Right kidney (tissue), 1 donor: ENCODE data around the gene SETD3.
"Not testable (repeated sequence)": the region's sequence is repeated elsewhere in the genome, so short reads cannot be mapped to it uniquely, and the experiment has no call there.

ENCODE experiments used
- DNase-seq: peaks from one replicate; pipeline ENCODE4 v3.0.0-alpha.2; 2016

The SETD3 gene

DNA sequence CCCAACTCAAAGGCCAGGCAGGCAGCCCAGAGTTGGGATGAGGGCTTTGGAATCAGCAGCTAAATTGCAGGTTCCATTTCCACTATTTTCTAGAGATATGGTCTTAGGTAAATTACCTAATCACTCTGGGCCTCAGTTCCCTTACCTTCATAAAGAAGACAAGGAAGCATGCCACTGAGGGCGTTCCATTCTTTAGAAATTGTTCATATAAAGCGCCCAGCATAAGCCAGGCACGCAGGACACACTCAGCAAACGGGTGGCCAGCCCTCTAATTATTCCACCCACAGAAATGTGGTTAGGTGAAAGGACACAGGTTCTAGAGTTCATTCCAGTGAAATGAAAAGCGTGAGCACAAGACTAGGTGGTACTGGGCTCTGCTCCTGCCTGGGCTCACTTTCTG is 120.8 kb downstream of the SETD3 start:
- no peak for DNase-seq

DNA sequence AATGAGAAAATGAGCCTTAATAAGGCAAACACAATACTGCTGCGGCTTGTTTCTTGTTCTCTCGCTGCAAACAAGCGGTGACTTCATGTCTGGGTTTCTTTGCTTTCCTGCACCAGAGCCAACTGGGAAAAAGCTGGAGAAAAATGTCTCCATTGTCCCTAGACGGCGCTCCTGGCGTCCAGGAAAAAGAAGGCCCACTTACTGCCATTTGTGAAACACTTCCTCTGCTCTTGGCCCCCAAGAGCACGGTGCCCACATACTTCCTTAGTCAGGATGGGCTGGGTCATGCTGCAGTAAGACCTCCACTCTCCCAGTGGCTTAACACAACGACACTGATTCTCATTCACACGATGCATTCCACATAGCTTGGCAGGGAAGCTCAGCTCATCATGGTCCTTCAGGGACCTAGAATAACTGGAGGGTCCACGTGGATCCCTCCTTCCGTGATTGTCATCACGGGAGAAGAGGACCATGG is 122.7 kb downstream of the SETD3 start:
- DNase-seq = no peak

DNA sequence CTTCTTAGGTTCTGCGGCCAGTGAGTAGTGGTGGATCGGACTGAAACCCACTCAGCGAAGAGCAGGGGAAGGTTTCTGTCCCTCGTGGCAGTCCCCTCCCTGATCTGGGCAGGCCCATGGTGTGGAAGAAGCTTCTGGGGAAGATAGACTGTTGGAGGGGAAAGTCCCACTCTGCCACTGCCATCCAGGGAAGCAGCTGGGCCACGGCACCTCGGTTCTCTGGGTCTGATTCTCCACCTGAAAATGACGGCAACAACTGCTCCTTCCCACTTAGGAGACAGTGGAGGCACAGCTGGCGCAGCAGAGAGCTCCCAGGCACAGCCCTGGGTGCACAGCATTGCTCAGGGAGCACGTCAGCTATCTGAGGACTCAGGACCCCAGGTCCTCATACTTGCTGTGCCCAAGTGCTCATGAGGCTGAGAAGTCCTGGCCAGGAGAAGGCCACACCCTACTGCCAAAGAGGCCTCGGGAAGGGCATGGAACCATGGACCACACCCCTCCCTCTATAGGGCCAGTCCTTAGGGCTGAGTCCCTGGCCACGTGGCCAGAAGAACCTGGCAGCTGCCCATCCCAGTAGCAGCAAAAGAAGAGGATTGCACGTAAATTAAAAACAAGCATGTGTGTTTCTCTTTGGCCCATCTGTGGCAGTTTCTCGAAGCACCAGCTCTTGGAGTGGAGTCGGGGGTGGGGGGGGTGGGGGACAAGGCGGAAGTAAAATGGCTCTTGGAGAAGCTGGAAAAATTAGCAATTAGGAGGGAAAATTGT is 123.3 kb downstream of the SETD3 start:
- DNase-seq = no peak

DNA sequence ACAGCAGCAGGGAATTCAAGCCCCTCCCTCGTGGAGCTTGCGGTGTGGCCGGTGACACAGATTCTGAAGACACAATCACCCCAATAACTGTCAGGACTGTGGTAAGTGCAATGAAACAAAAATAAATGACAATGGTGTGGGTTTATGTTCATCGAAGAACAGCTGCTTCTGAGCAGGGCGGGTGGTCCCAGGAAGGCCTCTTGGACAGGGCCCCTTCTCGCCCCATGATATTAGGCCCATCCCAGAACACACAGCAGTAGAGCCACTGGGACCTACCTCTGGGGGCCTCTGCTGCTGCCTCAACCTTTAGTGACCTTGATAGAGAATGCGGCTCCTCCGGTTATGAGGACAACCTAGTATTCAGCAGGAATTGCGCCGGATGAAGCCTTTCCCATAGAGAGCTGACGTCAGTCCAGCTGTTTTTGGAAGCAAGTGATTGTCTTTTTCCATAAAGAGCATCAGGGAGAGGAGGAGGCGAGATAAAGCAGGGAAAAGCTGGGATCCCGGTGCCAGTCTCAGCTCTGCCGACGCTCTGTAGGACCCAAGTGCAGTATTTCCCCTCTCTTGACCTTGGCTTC is 124.5 kb downstream of the SETD3 start:
- DNase-seq = no peak

DNA sequence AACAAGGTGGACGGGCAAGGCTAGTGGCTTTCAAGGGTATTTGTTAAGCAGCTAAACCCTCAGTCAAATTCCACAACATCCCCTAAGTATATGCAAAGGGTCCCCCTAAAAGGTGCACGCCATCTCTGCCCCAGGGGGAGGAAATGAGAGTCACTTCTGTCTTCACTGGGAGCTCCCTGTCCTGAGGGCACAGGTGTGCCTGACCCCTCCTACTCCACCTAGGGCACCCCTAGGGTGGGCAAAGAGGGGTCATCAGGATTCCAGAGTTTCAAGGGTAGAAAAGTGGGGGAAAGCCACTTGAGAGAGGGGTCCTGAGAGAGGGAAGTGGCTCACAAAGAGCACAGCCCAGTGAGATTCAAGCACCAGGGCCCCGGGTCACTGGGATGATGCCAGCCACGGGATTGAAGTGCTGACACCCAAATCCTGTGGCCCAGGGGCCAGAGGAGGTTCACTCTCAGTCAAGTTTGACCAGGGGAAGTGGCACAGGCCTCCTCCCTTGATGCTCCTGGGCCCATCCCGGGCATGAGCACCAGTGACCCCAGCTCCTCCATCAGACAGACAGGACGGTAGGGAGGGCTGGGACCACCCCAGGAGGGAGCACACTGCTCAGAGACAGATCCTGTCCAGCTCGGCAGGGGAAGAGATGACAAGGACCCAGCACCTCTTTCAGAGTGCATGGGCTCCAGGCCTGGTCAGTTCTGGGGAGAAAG is 126.3 kb downstream of the SETD3 start:
- no peak for DNase-seq

DNA sequence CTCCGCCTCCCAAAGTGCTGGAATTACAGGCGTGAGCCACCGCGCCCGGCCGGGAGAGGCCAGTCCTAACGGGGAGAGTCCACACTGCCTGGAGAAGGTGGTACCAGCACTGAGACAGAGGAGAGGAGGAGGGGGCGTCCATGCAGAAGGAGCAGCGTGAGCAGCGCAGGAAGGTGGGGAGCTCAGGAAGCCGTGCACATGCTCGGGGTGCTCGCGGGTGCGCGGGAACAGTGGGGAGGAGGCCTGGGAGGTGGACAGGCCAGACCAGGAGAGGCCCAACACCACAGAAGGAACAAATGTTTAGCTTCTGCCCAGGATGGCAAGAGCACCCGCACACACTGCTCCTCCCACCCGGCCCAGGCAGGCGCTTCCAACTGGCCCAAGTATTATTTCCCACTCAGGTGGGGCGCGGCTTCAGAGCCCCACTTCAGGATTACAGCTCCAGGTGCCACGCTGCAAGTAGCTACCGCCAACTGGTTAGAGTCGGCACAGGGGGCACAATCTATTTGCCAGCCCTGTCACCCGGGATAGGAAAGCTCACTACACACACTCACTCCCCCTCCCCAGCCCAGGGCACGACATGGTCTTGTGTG is 127.9 kb downstream of the SETD3 start:
- DNase-seq = no peak

DNA sequence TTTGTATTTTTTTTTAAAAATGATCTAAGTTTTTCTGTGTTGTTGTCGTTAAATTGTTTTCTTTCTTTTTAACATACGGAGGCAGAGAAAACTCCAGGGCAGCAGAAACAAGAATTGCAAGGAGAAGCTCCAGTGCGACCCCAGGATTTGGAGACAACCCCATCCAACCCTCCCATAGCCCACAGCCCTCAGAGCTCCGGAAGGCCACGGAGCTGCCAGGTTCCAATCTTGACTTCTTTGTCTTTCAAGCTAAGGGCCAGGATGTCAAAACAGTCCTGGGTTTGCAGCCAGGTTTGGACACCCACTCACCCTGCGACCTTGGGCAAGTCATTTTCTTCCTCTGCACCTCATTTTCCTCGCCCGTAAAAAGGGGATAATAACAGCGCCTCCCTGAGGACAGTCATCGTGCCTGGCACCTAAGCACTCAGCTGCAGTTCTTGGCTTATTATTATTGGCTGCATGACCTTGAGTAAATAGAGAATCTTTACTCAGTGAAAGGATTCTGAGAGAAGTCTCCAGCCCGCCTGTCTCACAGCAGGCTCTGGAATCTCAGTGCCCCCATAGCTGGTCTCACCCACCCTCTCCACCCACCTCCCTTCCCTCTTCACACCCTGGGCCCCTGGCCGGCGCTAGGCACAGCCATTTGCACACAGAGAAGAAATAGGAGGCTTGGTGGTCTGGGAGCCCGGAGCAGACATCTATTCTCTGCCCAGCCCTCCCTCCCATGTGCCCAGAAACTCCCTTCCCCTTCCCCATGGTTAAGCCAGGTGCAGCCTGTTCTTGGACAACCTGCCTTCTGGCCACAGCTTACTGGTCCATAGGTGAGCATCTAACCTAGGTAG is 129.3 kb downstream of the SETD3 start:
- DNase-seq = no peak

DNA sequence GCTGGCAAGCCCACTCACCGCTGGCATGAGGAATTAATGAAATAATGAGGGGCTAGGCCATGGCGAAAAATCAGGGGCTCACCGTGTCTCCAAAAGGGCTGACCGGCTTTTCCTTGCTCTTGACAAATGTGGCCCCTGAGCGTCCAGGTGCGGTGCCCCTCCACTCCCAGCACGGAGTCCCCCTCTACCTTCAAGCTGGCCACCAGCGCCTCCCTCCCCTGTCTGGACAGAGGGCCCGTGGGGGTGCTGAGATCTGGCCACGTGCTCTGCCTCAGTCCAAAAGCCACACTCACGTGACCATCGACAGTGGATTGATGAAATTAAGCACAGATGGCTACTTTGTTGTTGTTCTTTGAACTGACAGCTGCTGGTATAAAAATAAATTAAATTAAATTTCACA is 129.9 kb downstream of the SETD3 start:
- DNase-seq = no peak

DNA sequence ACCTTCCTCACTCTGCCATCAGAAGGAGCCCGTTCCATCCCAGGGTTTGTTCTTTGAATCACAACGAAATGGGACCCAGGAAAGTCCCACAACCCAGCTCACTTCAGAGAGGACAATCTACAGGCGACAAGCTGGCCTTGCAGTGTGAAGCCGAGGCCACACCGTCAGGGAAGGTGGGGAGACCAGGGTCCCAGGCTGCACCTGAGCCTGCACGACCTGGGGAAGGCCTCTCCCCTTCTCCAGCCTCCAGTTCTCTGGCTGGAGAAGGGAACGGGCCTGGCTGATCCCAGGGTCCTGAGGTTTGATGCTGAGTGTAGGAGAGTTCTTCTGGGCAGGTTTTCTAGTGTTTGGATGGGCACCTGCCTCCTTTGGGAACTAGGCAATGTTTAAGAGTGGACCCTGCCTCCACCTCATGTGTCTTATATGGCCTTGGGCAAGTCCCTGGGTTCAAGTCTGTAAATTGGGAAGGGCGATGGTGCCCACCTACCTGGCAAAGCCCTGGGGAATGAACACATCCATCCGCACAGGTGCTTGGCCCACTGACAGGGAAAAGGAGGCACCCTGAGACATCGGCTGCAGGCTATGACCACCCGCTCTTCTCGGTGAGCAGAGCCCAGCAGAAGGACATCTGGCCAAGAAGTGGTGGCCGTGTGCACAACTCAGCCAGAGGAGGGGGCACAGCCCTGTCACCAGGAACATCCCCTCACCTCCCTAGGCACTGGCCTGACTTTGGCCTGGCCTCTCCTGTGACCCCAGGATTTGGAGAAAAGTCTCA is 130.8 kb downstream of the SETD3 start:
- DNase-seq = no peak

DNA sequence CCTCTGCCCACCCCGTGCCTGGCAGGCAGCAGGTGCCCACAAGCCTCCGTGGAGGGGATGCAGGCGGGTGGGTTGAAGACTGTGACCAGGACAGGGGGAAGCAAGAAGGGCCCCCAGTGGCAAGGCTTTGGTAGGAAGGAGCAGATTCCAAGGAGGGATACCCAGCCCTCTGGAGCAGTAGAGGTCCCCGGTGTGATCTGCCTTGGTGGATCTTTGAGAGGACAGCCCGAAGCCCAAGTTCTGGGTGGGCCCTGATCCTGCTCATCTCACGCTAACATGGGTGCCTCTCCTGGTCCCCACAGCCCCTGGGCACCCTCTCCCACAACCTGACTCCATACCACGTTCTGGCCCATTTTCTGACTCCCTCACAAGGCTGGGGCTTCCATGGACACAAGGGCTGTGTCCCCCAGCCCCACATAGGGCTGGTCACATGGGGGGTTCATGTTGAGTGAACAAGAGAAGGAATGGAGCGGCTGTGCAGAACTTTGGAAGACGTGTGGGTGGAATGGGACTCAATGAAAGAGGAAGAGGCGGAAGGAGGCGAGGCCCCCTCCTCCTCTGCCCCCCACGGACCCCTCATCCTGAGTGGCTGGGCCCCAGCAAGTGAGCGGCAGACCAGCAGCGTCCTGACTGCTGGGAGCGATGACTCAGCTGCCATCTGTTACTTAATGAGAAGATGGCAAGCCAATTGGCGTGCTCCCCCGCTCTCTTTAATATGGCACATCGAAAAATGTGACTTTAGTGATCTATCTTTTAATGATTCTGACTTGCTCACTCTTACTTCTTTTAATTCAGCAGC is 131.6 kb downstream of the SETD3 start:
- DNase-seq = no peak

DNA sequence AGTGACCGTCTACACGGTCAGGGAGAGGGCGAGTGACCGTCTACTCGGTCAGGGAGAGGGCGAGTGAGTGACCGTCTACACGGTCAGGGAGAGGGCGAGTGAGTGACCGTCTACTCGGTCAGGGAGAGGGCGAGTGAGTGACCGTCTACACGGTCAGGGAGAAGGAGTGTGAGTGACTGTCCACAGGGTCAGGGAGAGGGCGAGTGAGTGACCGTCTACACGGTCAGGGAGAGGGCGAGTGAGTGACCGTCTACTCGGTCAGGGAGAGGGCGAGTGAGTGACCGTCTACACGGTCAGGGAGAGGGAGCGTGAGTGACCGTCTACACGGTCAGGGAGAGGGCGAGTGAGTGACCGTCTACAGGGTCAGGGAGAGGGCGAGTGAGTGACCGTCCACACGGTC is 132.4 kb downstream of the SETD3 start:
- DNase-seq = not testable (repeated sequence)
